ENCODE measurements around the gene WNK1. TPM values are rescaled to one million over a fixed set of nuclear protein-coding genes. Genes with fewer than 3 reads are reported as not detected.

The WNK1 gene
- total and polyA plus RNA-seq, 2 experiments from 2014 or later: 41.5 to 47.2 TPM

DNA sequence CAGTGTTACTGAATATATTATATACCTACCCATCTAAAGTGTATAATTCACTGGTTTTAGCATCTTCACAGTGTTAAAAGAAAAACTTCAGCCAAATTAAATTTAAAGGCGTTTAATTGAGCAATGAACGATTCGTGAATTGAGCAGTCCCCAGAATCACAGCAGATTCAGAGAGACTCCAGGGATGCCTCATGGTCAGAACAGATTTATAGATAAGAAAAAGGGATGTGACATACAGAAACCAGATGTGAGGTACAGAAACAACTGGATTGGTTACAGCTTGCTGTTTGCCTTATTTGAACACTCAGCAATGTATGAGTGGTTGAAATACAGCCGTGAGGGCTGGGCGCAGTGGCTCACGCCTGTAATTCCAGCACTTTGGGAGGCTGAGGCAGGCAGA lies 84.6 kb downstream of the WNK1 start:
- Histone ChIP-seq H3F3A (ENCODE audit: insufficient read depth) (peaks cover 14% of the 10 kb centered on the region), H2AFZ (no peak overlapping the region), H3K9ac (no peak overlapping the region), H3K4me3 (no peak overlapping the region), H3K27me3 (replicated peaks; ENCODE audit: insufficient read depth) (no peaks in the 10 kb centered on the region), H3K79me2 (ENCODE audit: insufficient read depth) (peaks cover 96% of the 10 kb centered on the region), H4K20me1 (ENCODE audit: insufficient read depth) (no peaks in the 10 kb centered on the region), H3K36me3 (ENCODE audit: low read depth) (peaks cover 11% of the 10 kb centered on the region), H3K9me3 (ENCODE audit: low read depth) (no peaks in the 10 kb centered on the region), H3K9me2 (ENCODE audit: insufficient read depth) (no peaks in the 10 kb centered on the region), H3K27ac (no peak overlapping the region), H3K4me2 (ENCODE audit: unreplicated experiment) (no peak overlapping the region), H3K4me1 (ENCODE audit: insufficient read depth) (peaks cover 5% of the 10 kb centered on the region; the same call in 1 of the 2 replicates)
- no peak for TF ChIP-seq EZH2 (IDR thresholded peaks at IDR 0.05; ENCODE audit: insufficient read depth, poor library complexity, severe bottlenecking)
- no peak for TF ChIP-seq EZH2phosphoT487 (IDR thresholded peaks at IDR 0.05; ENCODE audit: insufficient read depth, low read depth)
- in situ Hi-C loops (cut with MboI): no loop called here
- 95 to 97% methylated on average over 6 of the region's 6 CpGs for WGBS, 2 experiments (ENCODE audit: low coverage in 1 of 2, low lambda C conversion rate in 2 of 2, missing lambda C conversion rate in 2 of 2)
- no peak for DNase-seq

DNA sequence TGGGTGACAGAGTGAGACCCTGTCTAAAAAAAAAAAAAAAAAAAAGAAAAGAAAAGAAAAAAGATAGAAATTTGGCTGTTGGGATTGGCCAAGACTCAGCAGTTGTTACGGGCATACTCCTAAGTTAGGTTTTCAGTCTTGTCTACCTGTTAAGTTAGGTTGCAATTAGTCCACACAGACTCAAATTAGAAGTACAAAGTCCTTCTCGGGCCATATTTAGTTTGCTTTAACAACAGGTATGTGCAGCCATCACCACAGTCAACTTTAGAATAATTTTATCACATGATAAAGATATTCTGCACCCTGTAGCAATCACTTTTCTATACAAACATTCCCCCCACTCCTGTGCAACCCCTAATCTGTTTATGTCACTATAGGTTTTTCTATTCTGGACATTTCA lies 85.2 kb downstream of the WNK1 start:
- H3K9me3 ChIP-seq (ENCODE audit: low read depth): no peaks in the 10 kb centered on the region
- in situ Hi-C loops (cut with MboI): no loop called here
- H3K27ac ChIP-seq: no peak overlapping the region
- no peaks in the 10 kb centered on the region for H4K20me1 ChIP-seq (ENCODE audit: insufficient read depth)
- no peak overlapping the region for H3K9ac ChIP-seq
- no peak overlapping the region for H3K4me3 ChIP-seq
- peaks cover 5% of the 10 kb centered on the region; the same call in 1 of the 2 replicates for H3K4me1 ChIP-seq (ENCODE audit: insufficient read depth)
- no peak for TF ChIP-seq EZH2phosphoT487 (IDR thresholded peaks at IDR 0.05; ENCODE audit: insufficient read depth, low read depth)
- TF ChIP-seq EZH2 (IDR thresholded peaks at IDR 0.05; ENCODE audit: insufficient read depth, poor library complexity, severe bottlenecking): no peak
- H3K9me2 ChIP-seq (ENCODE audit: insufficient read depth): no peaks in the 10 kb centered on the region
- peaks cover 14% of the 10 kb centered on the region for H3K36me3 ChIP-seq (ENCODE audit: low read depth)
- 95 to 98% methylated on average over 2 of the region's 2 CpGs for WGBS, 2 experiments (ENCODE audit: low coverage in 1 of 2, low lambda C conversion rate in 2 of 2, missing lambda C conversion rate in 2 of 2)
- peaks cover 96% of the 10 kb centered on the region for H3K79me2 ChIP-seq (ENCODE audit: insufficient read depth)
- H2AFZ ChIP-seq: no peak overlapping the region
- H3F3A ChIP-seq (ENCODE audit: insufficient read depth): peaks cover 14% of the 10 kb centered on the region
- H3K27me3 ChIP-seq (replicated peaks; ENCODE audit: insufficient read depth): no peaks in the 10 kb centered on the region
- no peak for DNase-seq
- H3K4me2 ChIP-seq (ENCODE audit: unreplicated experiment): no peak overlapping the region

DNA sequence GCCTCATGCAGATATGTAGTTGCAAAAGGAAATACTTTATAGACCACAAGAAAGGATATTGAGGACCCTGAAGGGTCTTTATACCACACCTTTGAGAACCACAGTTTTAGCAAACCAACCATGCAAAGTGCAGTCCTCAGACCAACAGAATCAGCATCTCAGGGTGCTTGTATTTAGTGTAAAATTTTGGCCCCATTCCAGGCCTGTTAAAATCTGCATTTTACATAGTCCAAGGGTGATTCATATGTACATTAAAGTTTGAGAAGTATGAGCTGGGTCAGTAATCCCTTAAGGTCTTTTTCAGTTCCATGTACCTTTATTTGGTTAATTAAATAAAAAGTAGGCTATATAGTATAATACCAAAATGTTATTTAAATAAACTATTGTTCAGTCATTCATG lies 91.2 kb downstream of the WNK1 start:
- TF ChIP-seq EZH2phosphoT487 (IDR thresholded peaks at IDR 0.05; ENCODE audit: insufficient read depth, low read depth) (no peak), EZH2 (IDR thresholded peaks at IDR 0.05; ENCODE audit: insufficient read depth, poor library complexity, severe bottlenecking) (no peak)
- Histone ChIP-seq H3K4me2 (ENCODE audit: unreplicated experiment) (no peak overlapping the region), H3K27ac (no peak overlapping the region), H3K4me1 (ENCODE audit: insufficient read depth) (peaks cover 25% of the 10 kb centered on the region), H4K20me1 (ENCODE audit: insufficient read depth) (no peaks in the 10 kb centered on the region), H3K27me3 (replicated peaks; ENCODE audit: insufficient read depth) (no peaks in the 10 kb centered on the region), H3K79me2 (ENCODE audit: insufficient read depth) (peaks cover 96% of the 10 kb centered on the region), H2AFZ (no peak overlapping the region), H3K9ac (no peak overlapping the region), H3K9me3 (ENCODE audit: low read depth) (no peaks in the 10 kb centered on the region), H3F3A (ENCODE audit: insufficient read depth) (peaks cover 12% of the 10 kb centered on the region), H3K36me3 (ENCODE audit: low read depth) (peaks cover 13% of the 10 kb centered on the region), H3K9me2 (ENCODE audit: insufficient read depth) (no peaks in the 10 kb centered on the region), H3K4me3 (no peak overlapping the region)
- in situ Hi-C loops (cut with MboI): no loop called here
- DNase-seq: peak; percentile 41

DNA sequence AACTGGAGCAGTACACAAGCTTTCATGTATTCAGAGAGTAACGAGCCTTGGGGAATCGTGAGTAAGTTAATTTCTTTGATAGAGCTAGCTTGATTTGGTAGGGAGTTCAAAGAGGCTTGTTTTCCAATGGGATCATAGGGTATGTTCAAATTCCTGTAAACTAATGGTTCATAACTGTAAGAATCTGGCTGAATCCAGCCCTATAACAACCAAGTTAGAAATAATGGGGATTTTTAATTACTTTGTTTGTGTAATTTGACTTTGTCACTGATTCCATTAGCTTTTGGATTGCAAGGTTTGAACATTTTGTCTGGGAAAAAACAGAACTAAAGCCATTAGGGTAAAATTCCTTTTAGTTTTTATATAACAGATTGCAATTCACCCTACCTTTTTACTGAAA lies 94.0 kb downstream of the WNK1 start:
- H3K79me2 ChIP-seq (ENCODE audit: insufficient read depth): peaks cover 90% of the 10 kb centered on the region
- no peak overlapping the region for H3K4me2 ChIP-seq (ENCODE audit: unreplicated experiment)
- H3K4me1 ChIP-seq (ENCODE audit: insufficient read depth): peaks cover 32% of the 10 kb centered on the region
- TF ChIP-seq EZH2phosphoT487 (IDR thresholded peaks at IDR 0.05; ENCODE audit: insufficient read depth, low read depth) (no peak), EZH2 (IDR thresholded peaks at IDR 0.05; ENCODE audit: insufficient read depth, poor library complexity, severe bottlenecking) (no peak)
- in situ Hi-C loops (cut with MboI): no loop called here
- WGBS, 2 experiments (ENCODE audit: low coverage in 1 of 2, low lambda C conversion rate in 2 of 2, missing lambda C conversion rate in 2 of 2): 96 to 100% methylated on average over 2 of the region's 2 CpGs
- H3K27me3 ChIP-seq (replicated peaks; ENCODE audit: insufficient read depth): no peaks in the 10 kb centered on the region
- H3F3A ChIP-seq (ENCODE audit: insufficient read depth): peaks cover 20% of the 10 kb centered on the region
- no peaks in the 10 kb centered on the region for H4K20me1 ChIP-seq (ENCODE audit: insufficient read depth)
- no peak overlapping the region for H3K27ac ChIP-seq
- no peak overlapping the region for H3K9ac ChIP-seq
- no peaks in the 10 kb centered on the region for H3K9me3 ChIP-seq (ENCODE audit: low read depth)
- no peak overlapping the region for H2AFZ ChIP-seq
- no peaks in the 10 kb centered on the region for H3K9me2 ChIP-seq (ENCODE audit: insufficient read depth)
- no peak overlapping the region for H3K4me3 ChIP-seq
- H3K36me3 ChIP-seq (ENCODE audit: low read depth): peaks cover 13% of the 10 kb centered on the region
- DNase-seq: no peak
